Globus pallidus (tissue), 1 donor: ENCODE results near the gene NR2F2.

Source experiments
- DNase-seq: peaks from one replicate; pipeline ENCODE4 v3.0.0-alpha.2; 2015; ENCODE audit warnings: low spot score

Gene NR2F2

GRCh38 chr15:96353930-96354730 is 23.6 kb downstream of the NR2F2 start:
- DNase-seq: no peak

- no peak for DNase-seq
Observed at GRCh38 chr15:96354731-96355567, 24.4 kb downstream of the NR2F2 start.

GRCh38 chr15:96355568-96356187 is 25.2 kb downstream of the NR2F2 start:
- DNase-seq: no peak

GRCh38 chr15:96356494-96357455 is 26.3 kb downstream of the NR2F2 start:
- DNase-seq: peak; percentile 57

- DNase-seq: no peak
Observed at GRCh38 chr15:96358001-96358801, 27.7 kb downstream of the NR2F2 start.

- no peak for DNase-seq
Observed at GRCh38 chr15:96358821-96359615, 28.5 kb downstream of the NR2F2 start.

GRCh38 chr15:96359616-96360521 is 29.4 kb downstream of the NR2F2 start:
- no peak for DNase-seq

GRCh38 chr15:96360581-96361308 is 30.2 kb downstream of the NR2F2 start:
- DNase-seq: no peak

- DNase-seq: no peak
Observed at GRCh38 chr15:96361309-96362010, 31.0 kb downstream of the NR2F2 start.

GRCh38 chr15:96362011-96362754 is 31.7 kb downstream of the NR2F2 start:
- DNase-seq: no peak

- DNase-seq: no peak
Observed at GRCh38 chr15:96362755-96363651, 32.5 kb downstream of the NR2F2 start.

- DNase-seq: no peak
Observed at GRCh38 chr15:96363707-96364106, 33.2 kb downstream of the NR2F2 start.

- DNase-seq: no peak
Observed at GRCh38 chr15:96365781-96366525, 35.5 kb downstream of the NR2F2 start.

- no peak for DNase-seq
Observed at GRCh38 chr15:96366526-96366877, 36.0 kb downstream of the NR2F2 start.
